ENCODE measurements around the gene MAML3.

Gene MAML3

DNA sequence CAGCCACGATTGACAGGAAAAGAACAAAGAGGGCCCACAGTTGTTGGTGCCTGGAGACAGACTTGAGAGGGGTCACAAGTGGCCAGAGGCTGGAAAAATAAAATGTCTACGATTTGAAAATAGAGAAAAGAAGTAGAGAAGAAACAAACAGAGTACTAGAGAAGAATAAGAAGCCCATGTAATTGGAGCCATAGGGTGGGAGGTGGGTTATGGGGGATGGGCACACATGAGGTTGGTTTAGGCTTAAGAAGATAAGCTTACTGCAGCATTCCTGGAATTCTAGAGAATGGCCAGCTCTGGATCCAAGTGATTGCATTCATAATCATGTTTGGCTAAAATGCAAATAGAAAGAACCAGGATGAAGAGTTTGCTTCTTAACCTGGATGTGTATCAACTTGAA lies 210.7 kb downstream of the MAML3 start:
- in situ Hi-C loops (cut with HindIII; ENCODE audit: low sequenced_read_pairs): loop anchor here (5.0 kb wide), 1 partner anchor 64 kb away; no protein-coding TSS in a partner anchor

- in situ Hi-C loops (cut with HindIII; ENCODE audit: low sequenced_read_pairs): loop anchor here (5.0 kb wide), 1 partner anchor 65 kb away; no protein-coding TSS in a partner anchor
These were observed 211.7 kb downstream of the MAML3 start for GRCh38 chr4:139942241-139942640.

GRCh38 chr4:139940600-139940999 lies 213.4 kb downstream of the MAML3 start:
- in situ Hi-C loops (cut with HindIII; ENCODE audit: low sequenced_read_pairs): loop anchor here (5.0 kb wide), 1 partner anchor 67 kb away; no protein-coding TSS in a partner anchor

DNA sequence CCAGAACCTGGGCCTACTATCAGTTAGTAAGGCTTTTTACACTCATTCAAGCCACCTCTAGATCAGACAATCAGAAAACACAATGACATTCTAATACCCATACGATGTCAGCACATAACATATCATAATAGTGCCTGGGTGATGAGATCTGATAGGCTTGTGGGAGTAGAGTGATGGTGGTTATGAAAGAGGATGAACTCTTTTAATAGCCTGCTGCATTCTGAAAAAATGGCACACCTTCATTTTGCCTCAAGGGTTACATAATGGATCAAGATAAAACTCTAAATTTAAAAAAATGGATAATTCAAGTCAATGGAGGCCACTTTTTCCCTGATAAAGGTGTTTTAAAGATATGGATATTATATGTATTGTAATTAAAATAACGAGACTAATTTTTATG lies 215.6 kb downstream of the MAML3 start:
- in situ Hi-C loops (cut with HindIII; ENCODE audit: low sequenced_read_pairs): no loop called here

DNA sequence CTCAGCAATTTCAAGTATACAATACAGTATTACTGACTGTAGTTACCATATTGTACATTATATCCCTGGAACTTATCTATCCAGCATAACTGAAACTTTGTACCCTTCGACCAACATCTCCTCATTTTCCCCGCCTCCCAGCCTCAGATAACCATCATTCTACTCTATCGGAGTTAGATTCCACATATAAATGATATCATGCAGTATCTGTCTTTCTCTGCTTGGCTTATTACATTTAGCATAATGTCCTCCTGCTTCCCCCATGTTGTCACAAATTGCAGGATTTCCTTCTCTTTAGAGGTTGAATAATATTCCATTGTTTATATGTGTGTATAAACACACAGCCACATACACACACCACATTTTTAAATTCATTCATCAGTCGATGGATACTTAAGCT lies 218.1 kb downstream of the MAML3 start:
- in situ Hi-C loops (cut with HindIII; ENCODE audit: low sequenced_read_pairs): no loop called here

DNA sequence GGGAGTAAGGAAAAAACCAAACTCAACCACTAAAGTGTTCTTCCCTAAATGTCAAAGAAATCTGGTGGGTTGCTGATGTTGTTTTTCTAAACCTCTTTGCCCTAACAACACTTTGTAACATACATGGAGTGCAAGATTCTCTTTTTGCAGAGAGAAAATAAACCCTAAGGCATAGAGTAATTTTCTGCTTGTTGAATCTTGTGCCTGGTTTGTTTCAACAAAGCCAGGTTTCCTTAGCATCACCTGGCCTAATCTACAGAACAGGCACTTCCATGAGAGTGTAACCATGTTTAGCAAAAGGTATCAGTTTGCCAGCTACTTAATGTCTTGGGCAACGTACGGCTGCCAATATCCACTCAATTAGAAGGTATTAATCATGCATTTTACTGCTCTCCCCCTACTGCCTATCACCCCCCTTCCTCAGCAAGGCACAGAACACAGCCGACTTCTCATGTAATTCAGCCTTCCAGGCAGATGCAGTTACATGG lies 219.2 kb downstream of the MAML3 start:
- in situ Hi-C loops (cut with HindIII; ENCODE audit: low sequenced_read_pairs): no loop called here

- in situ Hi-C loops (cut with HindIII; ENCODE audit: low sequenced_read_pairs): no loop called here
These were observed 219.8 kb downstream of the MAML3 start for GRCh38 chr4:139934057-139934707.

- in situ Hi-C loops (cut with HindIII; ENCODE audit: low sequenced_read_pairs): no loop called here
These were observed 220.4 kb downstream of the MAML3 start for GRCh38 chr4:139933541-139933940.

DNA sequence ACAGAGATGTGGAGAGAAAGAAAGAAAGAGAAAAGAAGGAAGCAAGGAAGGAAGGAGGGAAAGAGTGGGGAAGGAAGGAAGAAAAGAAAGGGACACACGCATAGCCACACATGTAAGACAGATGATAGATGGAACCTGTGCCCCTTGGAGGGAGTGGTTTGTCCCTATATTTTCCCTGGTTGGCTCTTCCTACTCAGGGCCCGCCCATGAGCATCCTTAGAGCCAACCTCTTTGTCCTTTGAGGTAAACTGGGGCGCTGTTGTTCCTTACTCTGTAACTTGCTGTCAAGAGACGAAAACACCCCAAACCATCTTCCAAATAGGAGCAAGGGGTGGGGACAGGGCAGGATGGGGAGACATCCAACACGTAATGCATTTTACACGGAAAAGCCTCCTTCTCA lies 220.9 kb downstream of the MAML3 start:
- in situ Hi-C loops (cut with HindIII; ENCODE audit: low sequenced_read_pairs): no loop called here

GRCh38 chr4:139924782-139925181 lies 229.2 kb downstream of the MAML3 start:
- in situ Hi-C loops (cut with HindIII; ENCODE audit: low sequenced_read_pairs): no loop called here

DNA sequence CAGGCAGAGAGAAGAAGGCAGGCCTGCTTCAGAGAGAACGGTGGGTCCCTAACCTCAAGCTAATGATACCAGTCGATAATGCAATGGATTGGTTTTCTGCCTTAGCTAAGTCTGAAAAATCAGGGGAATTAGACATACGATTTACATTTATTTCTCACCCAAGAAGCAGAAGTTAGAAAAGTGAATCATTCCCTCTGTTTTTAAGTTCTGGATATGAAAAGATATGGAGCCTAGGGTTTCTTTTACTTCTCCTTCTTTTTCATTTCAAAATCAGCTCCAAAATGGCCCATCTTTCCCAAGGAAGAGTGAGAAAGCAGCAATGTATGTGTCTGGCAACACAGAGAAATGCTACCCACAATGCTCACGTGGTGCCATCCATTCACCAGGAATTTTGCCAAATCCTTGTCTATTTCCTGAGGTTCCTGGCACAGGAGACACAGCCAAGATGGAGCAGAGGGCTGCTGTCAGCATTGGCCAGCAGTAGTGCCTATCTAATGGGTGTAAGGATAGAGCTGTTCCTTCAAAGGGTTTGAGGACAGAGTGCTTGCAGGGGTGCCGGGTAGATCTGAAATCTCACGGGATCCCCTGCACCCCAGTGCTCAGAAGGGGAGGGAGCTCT lies 231.5 kb downstream of the MAML3 start:
- in situ Hi-C loops (cut with HindIII; ENCODE audit: low sequenced_read_pairs): no loop called here

GRCh38 chr4:139921429-139922184 lies 232.4 kb downstream of the MAML3 start:
- in situ Hi-C loops (cut with HindIII; ENCODE audit: low sequenced_read_pairs): no loop called here

GRCh38 chr4:139920486-139921002 lies 233.4 kb downstream of the MAML3 start:
- in situ Hi-C loops (cut with HindIII; ENCODE audit: low sequenced_read_pairs): no loop called here

DNA sequence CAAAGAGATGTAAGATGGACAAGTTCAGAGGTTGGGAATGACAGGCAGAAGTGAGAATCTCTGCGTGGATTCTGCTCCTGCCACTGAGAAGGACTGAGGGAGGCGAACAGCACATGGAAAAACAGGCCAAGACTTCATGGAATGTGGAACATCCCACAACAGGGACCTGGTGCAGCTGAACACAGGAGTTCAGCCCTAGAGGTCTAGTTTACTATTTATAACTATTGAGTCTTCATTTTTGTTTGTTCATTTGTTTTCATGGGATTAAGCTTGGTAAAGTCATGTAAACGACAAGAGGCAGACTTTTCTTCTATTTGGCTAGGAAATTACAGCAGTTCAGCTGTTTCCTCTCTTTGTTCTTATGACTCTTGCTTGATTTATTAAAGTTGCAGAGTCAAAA lies 234.5 kb downstream of the MAML3 start:
- in situ Hi-C loops (cut with HindIII; ENCODE audit: low sequenced_read_pairs): no loop called here

GRCh38 chr4:139919004-139919403 lies 235.0 kb downstream of the MAML3 start:
- in situ Hi-C loops (cut with HindIII; ENCODE audit: low sequenced_read_pairs): no loop called here

DNA sequence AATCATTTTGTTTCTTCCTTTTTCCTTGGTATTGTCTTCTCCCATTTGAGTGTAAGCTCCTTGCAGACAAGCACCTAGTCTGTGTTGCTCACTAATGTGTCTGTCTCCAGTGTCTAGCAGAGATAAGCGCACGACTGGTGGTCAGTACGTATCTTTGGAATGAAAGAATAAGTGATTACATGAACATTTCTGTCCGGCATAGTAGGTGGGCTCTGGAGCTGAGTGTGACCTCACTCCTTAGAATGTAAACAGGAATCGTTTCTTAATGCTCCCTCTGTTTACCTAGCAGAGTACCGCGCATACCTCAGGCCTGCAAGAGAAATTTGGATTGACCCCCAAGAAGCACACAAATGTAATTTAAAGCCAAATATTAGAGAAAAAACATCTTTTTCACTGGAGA lies 235.4 kb downstream of the MAML3 start:
- in situ Hi-C loops (cut with HindIII; ENCODE audit: low sequenced_read_pairs): no loop called here

DNA sequence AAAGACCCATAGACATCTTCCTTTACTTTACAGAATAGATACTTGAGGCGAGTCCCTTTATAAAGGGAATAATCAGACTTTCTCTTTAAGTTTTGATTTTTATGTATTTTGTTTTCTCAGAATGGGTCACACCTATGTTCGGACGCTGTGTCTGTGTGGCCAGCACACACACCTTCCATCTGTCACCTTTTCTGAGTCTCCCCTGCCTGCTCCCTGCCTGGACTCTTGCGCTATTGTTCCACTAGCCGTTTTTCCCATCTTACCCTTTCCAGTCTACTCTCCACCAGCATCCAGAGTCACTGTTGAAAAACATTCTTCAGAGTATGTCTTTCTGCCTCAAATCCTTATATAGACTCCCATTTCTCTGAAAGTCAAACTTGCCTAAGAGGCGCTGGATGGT lies 236.1 kb downstream of the MAML3 start:
- in situ Hi-C loops (cut with HindIII; ENCODE audit: low sequenced_read_pairs): no loop called here

DNA sequence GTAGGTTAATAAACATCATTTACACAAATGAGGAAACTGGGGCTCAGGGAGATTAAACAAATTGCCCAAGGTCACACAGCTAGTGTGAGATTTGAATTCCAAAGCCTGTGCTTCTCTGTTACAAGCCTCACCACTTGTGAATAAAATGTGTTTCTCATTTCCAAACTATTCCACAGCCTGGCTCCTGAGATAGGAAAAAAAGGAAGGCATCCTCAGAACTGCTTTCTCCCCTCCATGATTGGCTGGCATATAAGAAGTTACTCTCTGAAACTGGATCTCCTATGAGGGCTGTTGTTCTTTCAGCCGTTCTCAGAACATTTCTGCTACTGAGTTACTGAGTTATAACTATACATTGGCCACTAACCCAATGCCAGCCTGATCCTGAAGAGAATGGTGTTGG lies 237.9 kb downstream of the MAML3 start:
- in situ Hi-C loops (cut with HindIII; ENCODE audit: low sequenced_read_pairs): no loop called here

DNA sequence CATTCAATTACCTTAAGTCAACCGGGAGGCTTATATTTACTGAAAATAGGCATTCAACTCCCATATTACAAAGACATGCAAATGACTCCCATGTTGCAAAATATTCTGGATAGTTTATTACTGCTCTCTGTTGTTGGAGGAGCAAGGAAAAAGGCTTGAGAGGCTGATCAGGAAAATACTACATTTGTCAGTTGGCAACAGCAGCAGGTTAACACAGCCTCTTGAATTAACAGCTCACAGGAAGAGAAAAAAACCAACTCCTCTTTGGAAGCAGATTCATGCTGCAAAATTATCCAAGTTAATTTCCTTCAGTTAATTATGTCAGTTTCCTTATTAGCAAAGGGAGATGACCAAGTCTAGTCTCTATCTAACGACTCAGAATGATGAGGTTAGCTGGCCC lies 238.9 kb downstream of the MAML3 start:
- in situ Hi-C loops (cut with HindIII; ENCODE audit: low sequenced_read_pairs): no loop called here

DNA sequence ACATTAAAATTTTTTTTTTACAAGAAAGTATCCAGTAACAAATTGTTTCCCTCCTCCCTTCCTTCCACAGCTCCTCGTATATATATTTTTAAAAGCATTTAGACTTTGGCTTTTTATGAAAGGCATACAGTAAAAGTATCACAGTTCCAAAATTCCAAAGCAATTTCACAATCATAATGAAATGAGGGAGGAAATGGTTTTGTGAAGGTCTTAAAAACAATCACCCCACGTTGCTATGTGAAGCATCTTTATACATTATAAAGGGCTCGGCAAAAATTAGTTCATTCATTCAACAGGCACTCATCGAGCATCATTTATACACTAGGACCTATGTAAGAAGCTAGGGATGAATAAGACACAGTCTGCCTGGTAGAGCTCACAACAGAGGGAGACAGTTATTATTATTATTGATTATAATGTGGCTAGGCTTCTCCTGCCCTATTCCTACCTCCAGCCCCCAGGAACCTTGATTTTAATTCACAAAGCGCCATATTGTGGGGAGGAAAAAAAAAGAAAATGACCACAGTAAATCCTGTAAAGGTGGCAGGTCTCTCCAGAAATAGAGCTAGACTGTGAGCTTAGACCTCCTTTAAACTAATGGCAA lies 239.9 kb downstream of the MAML3 start:
- in situ Hi-C loops (cut with HindIII; ENCODE audit: low sequenced_read_pairs): no loop called here

- in situ Hi-C loops (cut with HindIII; ENCODE audit: low sequenced_read_pairs): no loop called here
These were observed 240.5 kb downstream of the MAML3 start for GRCh38 chr4:139913398-139913990.

All from endothelial cell of hepatic sinusoid (primary cell).